Measurements from ENCODE around the gene PGP.

PGP gene

GRCh38 chr16:2184346-2184745 lies 30.3 kb downstream of the PGP start:
- DNase-seq (ENCODE audit: extremely low read depth in 1 of 2, low read depth in 1 of 2), result no peak

DNA sequence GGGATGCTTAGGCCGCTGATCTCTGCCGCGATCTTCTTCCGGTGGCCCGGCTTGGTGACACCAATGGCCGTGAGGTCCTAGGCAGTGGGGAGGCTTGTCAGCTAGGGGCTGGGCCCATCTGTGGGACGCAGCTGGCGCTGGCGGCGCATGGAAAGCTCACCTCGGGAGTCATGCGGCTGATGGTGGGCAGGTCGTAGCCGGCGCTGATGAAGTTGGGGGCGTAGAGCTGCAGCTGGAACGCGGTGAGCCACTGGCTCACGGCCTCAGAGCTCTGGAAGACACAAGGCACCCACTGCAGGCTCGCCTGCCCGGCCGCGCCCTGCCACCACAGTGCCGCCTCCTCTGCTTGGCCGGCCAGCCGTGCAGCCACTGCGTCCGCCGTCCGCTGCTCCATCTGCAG lies 31.0 kb downstream of the PGP start:
- DNase-seq (ENCODE audit: extremely low read depth in 1 of 2, low read depth in 1 of 2), result no peak

GRCh38 chr16:2181952-2182351 lies 32.7 kb downstream of the PGP start:
- DNase-seq (ENCODE audit: extremely low read depth in 1 of 2, low read depth in 1 of 2), result no peak

- DNase-seq (ENCODE audit: extremely low read depth in 1 of 2, low read depth in 1 of 2), result no peak
Measured at GRCh38 chr16:2180962-2181923, 33.4 kb downstream of the PGP start.

GRCh38 chr16:2180461-2180860 lies 34.2 kb downstream of the PGP start:
- no peak for DNase-seq (ENCODE audit: extremely low read depth in 1 of 2, low read depth in 1 of 2)

DNA sequence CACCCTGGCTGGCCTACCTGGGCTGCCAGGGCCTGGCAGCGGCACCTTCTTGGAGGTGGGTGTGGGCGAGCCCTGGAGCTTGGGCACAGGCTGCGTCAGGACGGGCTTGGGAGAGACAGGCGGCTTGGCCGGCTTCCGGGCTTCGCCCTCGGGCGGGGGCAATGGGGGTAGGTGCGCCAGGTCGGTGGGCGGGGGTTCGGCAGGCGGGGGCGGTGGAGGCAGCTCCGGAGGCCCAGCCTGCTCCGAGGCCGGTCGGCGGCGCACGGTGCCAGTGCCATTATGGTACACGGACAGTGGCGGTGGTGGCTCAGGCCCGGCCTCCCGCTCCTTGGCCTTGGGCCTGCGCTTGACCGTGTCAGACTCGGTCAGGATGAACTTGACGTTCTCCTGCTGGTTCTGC lies 35.1 kb downstream of the PGP start:
- DNase-seq (ENCODE audit: extremely low read depth in 1 of 2, low read depth in 1 of 2), result no peak

- DNase-seq (ENCODE audit: extremely low read depth in 1 of 2, low read depth in 1 of 2), result no peak
Measured at GRCh38 chr16:2179107-2179501, 35.5 kb downstream of the PGP start.

DNA sequence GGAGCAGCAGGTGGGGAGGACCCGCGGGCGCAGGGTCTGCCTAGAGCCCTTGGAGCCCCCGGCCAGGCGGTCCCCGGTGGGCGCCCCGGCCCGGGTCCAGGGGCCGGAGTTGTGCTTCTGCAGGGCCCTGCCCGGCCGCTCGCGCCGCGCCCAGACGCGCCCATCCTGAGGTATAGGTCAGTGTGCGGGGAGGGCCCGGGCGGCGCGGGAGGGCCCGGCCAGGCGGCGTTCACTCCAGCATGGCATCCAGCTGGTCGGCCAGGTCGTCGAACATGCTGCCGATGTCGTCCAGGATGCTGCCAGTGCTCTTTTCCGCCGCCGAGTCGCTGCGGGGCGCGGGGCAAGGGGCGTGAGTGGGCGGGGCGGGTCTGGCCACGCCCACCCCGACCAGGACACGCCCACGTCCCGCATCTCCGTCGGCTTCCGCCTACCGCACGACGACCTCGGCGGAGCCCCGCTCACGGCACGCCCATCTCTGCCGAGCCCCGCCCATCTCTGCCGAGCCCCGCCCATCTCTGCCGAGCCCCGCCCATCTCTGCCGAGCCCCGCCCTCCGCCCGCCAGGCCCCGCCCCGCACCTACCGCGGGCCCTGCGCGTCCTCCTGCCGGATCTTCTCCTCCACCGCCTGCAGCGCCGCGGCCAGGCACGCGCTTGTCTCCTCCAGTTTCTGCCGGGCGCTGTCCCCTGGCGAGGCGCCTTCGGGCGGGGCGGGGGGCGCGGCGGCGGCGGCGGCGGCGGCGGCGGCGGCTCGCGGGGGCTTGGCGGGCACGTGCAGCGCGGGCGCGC lies 36.1 kb downstream of the PGP start:
- DNase-seq (ENCODE audit: extremely low read depth in 1 of 2, low read depth in 1 of 2), result peak in 1 of 2 donors; percentile 19

DNA sequence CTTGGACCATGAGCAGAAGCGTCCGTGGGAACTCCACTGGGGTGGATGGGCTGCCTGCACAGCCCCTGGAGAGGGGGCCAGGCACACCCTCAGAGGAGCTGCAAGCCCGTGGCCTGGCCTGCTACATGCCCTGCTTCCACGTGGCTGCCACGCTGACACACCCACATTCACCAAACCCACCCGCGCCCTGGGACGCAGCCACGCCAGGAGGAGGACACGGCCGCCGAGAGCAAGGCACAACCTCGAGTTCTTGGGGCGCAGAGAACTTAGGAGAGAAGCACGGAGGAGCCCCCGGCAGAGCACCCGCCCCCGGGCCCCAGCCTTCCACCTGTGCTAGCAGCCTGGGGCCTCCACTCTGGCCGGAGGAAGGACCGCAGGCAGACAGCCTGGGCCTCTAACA lies 37.1 kb downstream of the PGP start:
- no peak for DNase-seq (ENCODE audit: extremely low read depth in 1 of 2, low read depth in 1 of 2)

DNA sequence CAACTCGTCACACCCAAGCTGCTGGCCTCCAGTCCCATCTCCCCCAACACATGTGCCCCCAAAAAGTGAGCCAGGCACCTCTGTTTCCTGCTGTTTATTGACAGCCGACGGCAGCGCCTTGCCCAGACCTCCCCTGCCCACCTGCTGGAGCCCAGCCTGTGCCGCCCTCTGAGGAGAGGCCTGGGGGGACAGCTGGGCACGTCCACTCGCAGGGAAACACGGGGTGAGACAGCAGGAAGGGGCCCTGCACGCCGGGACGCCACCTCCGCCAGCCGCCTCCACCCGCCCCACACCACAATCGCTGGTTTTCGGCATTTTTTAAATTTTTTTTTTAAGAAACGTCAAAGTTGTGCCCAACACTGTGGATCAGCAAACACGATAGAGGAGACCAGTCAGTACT lies 37.5 kb downstream of the PGP start:
- DNase-seq (ENCODE audit: extremely low read depth in 1 of 2, low read depth in 1 of 2), result no peak

- no peak for DNase-seq (ENCODE audit: extremely low read depth in 1 of 2, low read depth in 1 of 2)
Measured at GRCh38 chr16:2176047-2176446, 38.6 kb downstream of the PGP start.

- no peak for DNase-seq (ENCODE audit: extremely low read depth in 1 of 2, low read depth in 1 of 2)
Measured at GRCh38 chr16:2175454-2175853, 39.2 kb downstream of the PGP start.

- no peak for DNase-seq (ENCODE audit: extremely low read depth in 1 of 2, low read depth in 1 of 2)
Measured at GRCh38 chr16:2174396-2175131, 40.1 kb downstream of the PGP start.

DNA sequence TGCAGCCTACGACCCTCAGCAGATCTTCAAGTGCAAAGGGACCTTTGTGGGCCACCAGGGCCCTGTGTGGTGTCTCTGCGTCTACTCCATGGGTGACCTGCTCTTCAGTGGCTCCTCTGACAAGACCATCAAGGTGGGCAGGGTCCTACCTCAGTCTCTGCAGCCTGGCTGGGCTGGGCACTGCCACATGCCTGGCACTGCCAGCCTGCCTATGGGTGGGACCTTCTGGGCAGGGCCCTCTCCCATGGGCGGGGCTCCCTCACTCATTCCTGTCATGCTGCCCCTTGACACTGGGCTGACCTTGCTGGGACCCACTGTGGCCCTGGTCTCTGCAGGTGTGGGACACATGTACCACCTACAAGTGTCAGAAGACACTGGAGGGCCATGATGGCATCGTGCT lies 40.7 kb downstream of the PGP start:
- no peak for DNase-seq (ENCODE audit: extremely low read depth in 1 of 2, low read depth in 1 of 2)

GRCh38 chr16:2173366-2173765 lies 41.3 kb downstream of the PGP start:
- DNase-seq (ENCODE audit: extremely low read depth in 1 of 2, low read depth in 1 of 2), result no peak

- DNase-seq (ENCODE audit: extremely low read depth in 1 of 2, low read depth in 1 of 2), result no peak
Measured at GRCh38 chr16:2172688-2173335, 41.8 kb downstream of the PGP start.

GRCh38 chr16:2171601-2172178 lies 43.0 kb downstream of the PGP start:
- DNase-seq (ENCODE audit: extremely low read depth in 1 of 2, low read depth in 1 of 2), result no peak

DNA sequence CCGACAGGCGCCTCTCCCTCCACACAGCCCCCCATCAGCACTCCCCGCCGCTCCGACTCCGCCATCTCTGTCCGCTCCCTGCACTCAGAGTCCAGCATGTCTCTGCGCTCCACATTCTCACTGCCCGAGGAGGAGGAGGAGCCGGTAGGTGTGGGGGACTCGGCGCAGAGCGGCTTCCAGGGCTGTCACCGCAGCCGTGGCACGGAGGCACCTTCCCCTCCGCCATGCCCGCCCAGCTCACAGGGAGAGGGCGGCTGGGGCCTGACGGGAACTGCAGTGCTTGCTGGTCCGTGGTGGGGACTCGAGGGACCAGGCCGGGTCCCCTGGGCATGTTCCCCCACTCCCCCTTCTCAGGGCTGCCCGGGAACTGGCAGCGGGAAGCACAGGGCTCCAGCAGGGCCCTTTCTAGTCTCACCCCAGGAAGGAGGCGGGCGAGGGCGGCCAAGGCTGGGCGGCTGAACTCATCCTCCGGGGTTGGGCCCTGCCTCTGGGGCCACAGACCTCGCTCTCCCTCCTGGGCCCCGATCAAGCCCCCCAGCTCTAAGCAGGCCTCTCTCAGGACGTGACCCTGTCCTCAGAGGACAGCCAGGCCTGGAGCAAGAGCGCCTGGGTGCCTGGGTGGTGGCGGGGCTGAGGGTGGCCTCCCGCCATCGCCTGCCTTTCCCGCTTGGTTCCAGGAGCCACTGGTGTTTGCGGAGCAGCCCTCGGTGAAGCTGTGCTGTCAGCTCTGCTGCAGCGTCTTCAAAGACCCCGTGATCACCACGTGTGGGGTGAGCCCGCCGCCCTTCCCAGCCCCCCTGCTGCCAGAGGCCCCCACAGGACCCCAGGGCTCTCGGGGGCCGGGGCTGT lies 43.8 kb downstream of the PGP start:
- no peak for DNase-seq (ENCODE audit: extremely low read depth in 1 of 2, low read depth in 1 of 2)

DNA sequence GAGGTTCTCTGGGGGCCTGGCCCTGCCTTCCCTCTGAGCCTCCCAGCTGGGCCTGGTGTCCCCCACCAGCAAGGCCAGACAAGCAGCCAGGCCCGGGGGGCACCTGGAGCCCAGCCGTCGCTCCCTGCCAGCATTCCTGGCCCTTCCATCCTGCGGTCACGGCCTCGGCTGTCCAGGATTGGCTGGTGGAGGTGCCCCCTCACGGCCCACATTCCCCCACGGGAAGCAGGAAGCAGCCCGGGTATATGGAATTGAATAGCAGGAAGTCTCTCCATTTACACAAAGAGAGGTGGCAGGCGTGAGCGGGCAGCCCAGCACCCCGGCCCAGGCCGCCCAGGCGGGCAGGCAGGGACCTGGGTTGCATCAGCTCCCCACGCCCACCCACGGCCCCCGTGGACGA lies 44.6 kb downstream of the PGP start:
- DNase-seq (ENCODE audit: extremely low read depth in 1 of 2, low read depth in 1 of 2), result no peak

All from activated CD8-positive, alpha-beta memory T cell treated with anti-CD3 and anti-CD28 coated beads for 1 hour (primary cell).